ENCODE data around the gene FRMPD2. TPM values are rescaled to one million over a fixed set of nuclear protein-coding genes. Genes with fewer than 3 reads are reported as not detected.

The FRMPD2 gene
- total and polyA plus RNA-seq, 2 donors (not counting 3 experiments of a cell fraction or from before 2014, with no cell fraction given) = 0.42 TPM; not detected in 1

- Histone ChIP-seq H2AFZ (ENCODE audit: low read depth, low read length) (no peak overlapping the region), H3K79me2 (ENCODE audit: control insufficient read depth, insufficient read depth, low read length) (no peaks in the 10 kb centered on the region), H3K4me2 (ENCODE audit: insufficient read depth, low read length) (no peak overlapping the region), H3K9me1 (replicated peaks; ENCODE audit: control insufficient read depth, extremely low read depth, insufficient read depth, low read length) (no peaks in the 10 kb centered on the region), H3K4me1 (ENCODE audit: control insufficient read depth, extremely low read depth, insufficient read depth, low read length) (no peaks in the 10 kb centered on the region), H3K27me3 (ENCODE audit: control insufficient read depth in 2 of 2, insufficient read depth in 2 of 2, low read length in 2 of 2) (no peaks in the 10 kb centered on the region), H3K4me3 (replicated peaks in 1 of 3; ENCODE audit: insufficient read depth in 1 of 3, low read depth in 1 of 3, low read length in 3 of 3) (no peak overlapping the region), H3K36me3 (ENCODE audit: control insufficient read depth in 2 of 2, extremely low read depth in 1 of 2, insufficient read depth in 2 of 2, low read length in 2 of 2) (no peaks in the 10 kb centered on the region), H3K9ac (replicated peaks; ENCODE audit: extremely low read depth, insufficient read depth, low read length) (no peak overlapping the region), H3K27ac (ENCODE audit: insufficient read depth, low read depth, low read length) (no peak overlapping the region), H4K20me1 (replicated peaks; ENCODE audit: control insufficient read depth, extremely low read depth, insufficient read depth, low read length) (no peaks in the 10 kb centered on the region), H3K9me3 (replicated peaks; ENCODE audit: control insufficient read depth, insufficient read depth, low read length) (no peaks in the 10 kb centered on the region)
- BruUV-seq (replicated peaks) = no TSS peak
- no peak for DNase-seq (ENCODE audit: low read depth, low spot score)
- dilution Hi-C loops (cut with MboI; ENCODE audit: extremely low pct_ligation_motif_present, low sequenced_read_pairs) (no loop called here), intact Hi-C loops (cut with micrococcal nuclease) (no loop called here)
- CTCF ChIA-PET = no interaction called here
- TF ChIP-seq POLR2A (IDR thresholded peaks at IDR 0.05; ENCODE audit: low read depth, low read length) (no peak), FOS (IDR thresholded peaks at IDR 0.05; ENCODE audit: borderline replicate concordance, insufficient read depth, low read length) (no peak), EZH2 (IDR thresholded peaks at IDR 0.05; ENCODE audit: borderline replicate concordance, low read depth, low read length, severe bottlenecking) (no peak), POLR2AphosphoS5 (IDR thresholded peaks at IDR 0.05; ENCODE audit: insufficient read depth, low read depth, low read length) (no peak), GATA2 (IDR thresholded peaks at IDR 0.05; ENCODE audit: insufficient read depth, insufficient read length, low read depth, low read length) (no peak), JUN (IDR thresholded peaks at IDR 0.05; ENCODE audit: borderline replicate concordance, insufficient read depth, insufficient read length, low read depth) (no peak), MAX (IDR thresholded peaks at IDR 0.05; ENCODE audit: insufficient read depth, insufficient read length) (no peak), CTCF (IDR thresholded peaks at IDR 0.05; ENCODE audit: extremely low read depth in 1 of 2, insufficient read depth in 1 of 2, low read depth in 1 of 2, low read length in 2 of 2) (no peak), MYC (IDR thresholded peaks at IDR 0.05; ENCODE audit: low read depth, low read length) (no peak)
- POLR2A ChIA-PET = no interaction called here
- no peak for FAIRE-seq
These were observed 31.0 kb downstream of the FRMPD2 start for GRCh38 chr10:48243487-48243886.

Data from endothelial cell of umbilical vein (primary cell).